Measurements from ENCODE around the gene SAC3D1. TPM values are rescaled to one million over a fixed set of nuclear protein-coding genes. Genes with fewer than 3 reads are reported as not detected.

Gene SAC3D1
- total and polyA plus RNA-seq, 9 of the 15 experiments (the other 6 are each of a cell fraction or from before 2014, with no cell fraction given): 0.20 to 35.2 (median 5.8) TPM

- no peak for TF ChIP-seq RERE (CRISPR knock-in tag; IDR thresholded peaks at IDR 0.05; ENCODE audit: borderline replicate concordance)
- TF ChIP-seq ZNF449 (CRISPR knock-in tag; IDR thresholded peaks at IDR 0.05): 0 out of 2 replicates have a peak, but pooled peaks have one; percentile 21
- TF ChIP-seq ERF (CRISPR knock-in tag; IDR thresholded peaks at IDR 0.05): peak; percentile 23; the same call in 1 of the 2 replicates
- TF ChIP-seq ELF2 (CRISPR knock-in tag; IDR thresholded peaks at IDR 0.05): peak; percentile 99
- no peak for TF ChIP-seq HMG20A (CRISPR knock-in tag; conservative IDR thresholded peaks at IDR 0.05)
- TF ChIP-seq MXI1 (IDR thresholded peaks at IDR 0.05; ENCODE audit: low read depth, low read length): peak; percentile 74; the same call in 1 of the 2 replicates
- TF ChIP-seq DACH1 (IDR thresholded peaks at IDR 0.05; ENCODE audit: partially characterized antibody): no peak
- TF ChIP-seq SMAD4 (CRISPR knock-in tag; conservative IDR thresholded peaks at IDR 0.05): peak; percentile 77
- no peak for TF ChIP-seq WHSC1 (IDR thresholded peaks at IDR 0.05; ENCODE audit: low read length)
- no peak for TF ChIP-seq ZNF140 (CRISPR knock-in tag; IDR thresholded peaks at IDR 0.05)
- TF ChIP-seq U2AF1 (optimal IDR thresholded peaks at IDR 0.05; ENCODE audit: low read depth, low read length): no peak
- TF ChIP-seq SNAPC5 (CRISPR knock-in tag; IDR thresholded peaks at IDR 0.05): no peak
- 0 out of 2 replicates have a peak, but pooled peaks have one; percentile 33 for TF ChIP-seq ZNF740 (CRISPR knock-in tag; IDR thresholded peaks at IDR 0.05)
- TF ChIP-seq ZNF740 (tag; IDR thresholded peaks at IDR 0.05): no peak
- TF ChIP-seq RBM25 (IDR thresholded peaks at IDR 0.05; ENCODE audit: low read depth, low read length, severe bottlenecking): no peak
- no peak for TF ChIP-seq SAFB (IDR thresholded peaks at IDR 0.05; ENCODE audit: borderline replicate concordance, low read depth, low read length)
- TF ChIP-seq POLR2H (tag; IDR thresholded peaks at IDR 0.05; ENCODE audit: low read depth): peak; percentile 78
Measured at GRCh38 chr11:65083834-65084597, 43.0 kb downstream of the SAC3D1 start, which contains the start of the genes CDCA5 and ZFPL1 (continued).
